Stimulated activated CD4-positive, alpha-beta T cell treated with anti-CD3 and anti-CD28 coated beads, Interleukin-2, amount 100 ng/mL, for 4 hours (primary cell): ENCODE measurements around the gene CSF2RB.

Experiments
- DNase-seq: peaks from one replicate; pipeline ENCODE4 v3.0.0-alpha.2; 2020; ENCODE audit warnings: low read depth

Gene CSF2RB

GRCh38 chr22:36891646-36892045 is 21.8 kb upstream of the CSF2RB start:
- DNase-seq: no peak

GRCh38 chr22:36892292-36892691 is 21.1 kb upstream of the CSF2RB start:
- no peak for DNase-seq

DNA sequence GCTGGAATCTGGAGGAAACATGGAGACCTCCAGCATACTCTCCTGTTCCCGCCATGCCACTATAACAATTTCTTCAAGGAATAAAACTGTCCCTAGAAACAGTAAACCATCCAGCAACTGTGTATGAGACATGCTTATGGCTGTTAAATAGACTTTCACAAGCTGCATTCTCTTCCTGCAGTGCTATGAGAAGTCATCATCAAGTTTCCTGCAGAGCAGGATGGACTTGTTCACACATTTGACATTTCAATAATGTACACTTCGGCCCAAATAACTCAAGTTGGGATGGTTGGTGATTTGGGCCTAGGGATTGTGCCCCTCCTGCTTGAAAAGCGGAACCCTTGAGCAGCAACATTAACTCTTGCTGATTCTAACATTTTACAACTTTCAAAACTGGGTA is 20.2 kb upstream of the CSF2RB start:
- DNase-seq: no peak

- DNase-seq: no peak
Measured at GRCh38 chr22:36894266-36894665, 19.2 kb upstream of the CSF2RB start.

DNA sequence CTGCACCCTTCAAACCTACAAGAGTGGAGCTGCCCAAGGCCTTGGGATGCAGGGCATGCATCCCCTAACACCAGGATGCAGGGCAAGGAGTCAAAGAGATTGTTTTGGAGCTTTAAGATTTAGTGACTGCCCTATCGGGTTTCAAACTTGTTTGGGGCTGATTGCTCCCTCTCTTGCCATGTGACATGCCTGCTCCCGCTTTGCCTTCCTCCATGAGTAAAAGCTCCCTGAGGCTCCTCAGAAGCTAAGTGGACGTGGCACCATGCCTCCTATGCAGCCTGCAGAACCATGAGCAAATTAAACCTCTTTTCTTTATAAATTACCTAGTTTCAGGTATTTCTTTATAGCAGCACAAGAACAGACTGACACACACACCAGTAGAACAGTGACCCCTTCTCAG is 15.8 kb upstream of the CSF2RB start:
- DNase-seq: no peak

GRCh38 chr22:36898690-36899089 is 14.7 kb upstream of the CSF2RB start:
- no peak for DNase-seq

GRCh38 chr22:36899498-36899897 is 13.9 kb upstream of the CSF2RB start:
- DNase-seq: no peak

DNA sequence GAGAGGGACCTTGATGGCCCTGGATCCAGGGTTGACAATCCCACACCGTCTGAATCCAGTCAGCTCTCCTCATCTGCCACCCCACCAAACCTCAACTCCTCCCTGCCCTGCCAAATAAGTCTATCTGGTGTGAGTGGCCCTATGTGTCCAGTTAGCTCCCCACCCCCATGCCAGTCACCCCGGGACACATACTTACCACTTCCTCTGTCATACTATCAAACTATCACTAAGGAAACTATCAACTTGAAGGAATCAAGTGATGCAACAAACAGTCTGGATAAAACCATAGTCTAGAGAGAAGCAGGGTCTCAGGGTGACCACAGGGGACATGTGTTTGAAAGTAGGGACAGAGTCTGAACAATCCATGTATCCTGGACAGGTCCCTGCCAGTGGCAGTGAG is 13.2 kb upstream of the CSF2RB start:
- DNase-seq: no peak

GRCh38 chr22:36900880-36901279 is 12.5 kb upstream of the CSF2RB start:
- DNase-seq: no peak

GRCh38 chr22:36901411-36902142 is 11.9 kb upstream of the CSF2RB start:
- no peak for DNase-seq

DNA sequence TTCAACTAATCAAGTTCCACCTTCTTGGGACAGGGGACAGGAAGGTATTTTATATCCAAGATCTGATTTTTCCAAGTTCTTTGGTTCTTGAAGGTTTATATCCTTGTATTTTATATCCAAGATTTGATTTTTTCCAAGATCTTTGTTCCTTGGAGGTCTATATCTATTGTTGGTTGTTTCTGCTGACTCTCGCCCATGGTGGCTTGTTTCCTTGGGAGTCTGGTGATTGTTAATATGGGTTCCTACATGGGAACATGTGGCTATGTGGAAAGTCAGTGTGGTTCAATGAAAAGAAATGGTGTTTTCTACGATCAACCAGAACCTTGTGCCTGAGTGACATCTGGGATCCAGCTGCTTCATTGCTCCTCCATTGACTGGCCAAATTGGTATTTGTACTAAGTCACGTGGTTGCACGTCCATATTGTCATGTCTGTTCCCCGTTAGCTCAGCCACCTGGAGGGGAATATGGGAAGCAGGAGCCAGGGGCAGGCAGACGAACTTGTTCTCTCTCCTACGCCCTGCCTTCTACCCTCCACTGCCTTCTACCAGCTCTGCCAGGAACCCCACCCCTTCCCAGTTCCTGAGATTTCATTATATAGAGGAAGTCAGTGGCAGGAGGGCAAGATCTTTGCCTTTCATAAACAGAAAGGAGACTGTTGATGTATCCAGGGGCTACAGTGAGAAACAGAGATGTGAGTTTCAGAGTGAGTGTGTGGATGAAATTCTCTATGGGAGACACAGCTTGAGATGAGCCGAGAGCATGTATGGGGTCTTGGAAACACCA is 11.1 kb upstream of the CSF2RB start:
- DNase-seq: no peak

DNA sequence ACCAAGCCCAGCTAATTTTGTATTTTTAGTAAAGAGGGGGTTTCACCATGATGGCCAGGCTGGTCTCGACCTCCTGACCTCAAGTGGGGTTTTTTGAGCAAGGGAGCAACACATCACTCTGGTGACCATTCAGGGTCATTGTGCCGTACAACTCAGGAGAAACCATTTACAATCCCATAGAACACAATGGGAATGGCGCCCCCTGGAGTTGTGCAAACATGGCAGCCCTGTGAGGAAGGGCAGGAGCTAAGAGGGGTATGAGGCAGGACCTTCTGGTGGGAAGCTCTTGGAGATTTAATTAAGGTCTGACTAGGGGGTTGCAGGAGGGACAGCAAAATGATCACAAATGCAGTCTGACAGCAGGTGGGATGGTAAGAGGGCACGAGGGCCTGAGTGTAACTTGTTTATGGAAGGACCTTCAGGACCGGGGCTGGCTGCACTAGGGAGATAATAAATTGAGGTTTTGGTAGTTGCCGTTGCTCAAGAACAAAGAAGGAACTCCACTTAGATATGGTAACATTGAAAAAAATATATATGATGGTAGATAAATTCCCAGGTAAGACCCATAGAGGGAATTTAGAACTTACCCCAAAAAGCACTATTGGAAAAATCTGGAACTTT is 9.1 kb upstream of the CSF2RB start:
- no peak for DNase-seq

DNA sequence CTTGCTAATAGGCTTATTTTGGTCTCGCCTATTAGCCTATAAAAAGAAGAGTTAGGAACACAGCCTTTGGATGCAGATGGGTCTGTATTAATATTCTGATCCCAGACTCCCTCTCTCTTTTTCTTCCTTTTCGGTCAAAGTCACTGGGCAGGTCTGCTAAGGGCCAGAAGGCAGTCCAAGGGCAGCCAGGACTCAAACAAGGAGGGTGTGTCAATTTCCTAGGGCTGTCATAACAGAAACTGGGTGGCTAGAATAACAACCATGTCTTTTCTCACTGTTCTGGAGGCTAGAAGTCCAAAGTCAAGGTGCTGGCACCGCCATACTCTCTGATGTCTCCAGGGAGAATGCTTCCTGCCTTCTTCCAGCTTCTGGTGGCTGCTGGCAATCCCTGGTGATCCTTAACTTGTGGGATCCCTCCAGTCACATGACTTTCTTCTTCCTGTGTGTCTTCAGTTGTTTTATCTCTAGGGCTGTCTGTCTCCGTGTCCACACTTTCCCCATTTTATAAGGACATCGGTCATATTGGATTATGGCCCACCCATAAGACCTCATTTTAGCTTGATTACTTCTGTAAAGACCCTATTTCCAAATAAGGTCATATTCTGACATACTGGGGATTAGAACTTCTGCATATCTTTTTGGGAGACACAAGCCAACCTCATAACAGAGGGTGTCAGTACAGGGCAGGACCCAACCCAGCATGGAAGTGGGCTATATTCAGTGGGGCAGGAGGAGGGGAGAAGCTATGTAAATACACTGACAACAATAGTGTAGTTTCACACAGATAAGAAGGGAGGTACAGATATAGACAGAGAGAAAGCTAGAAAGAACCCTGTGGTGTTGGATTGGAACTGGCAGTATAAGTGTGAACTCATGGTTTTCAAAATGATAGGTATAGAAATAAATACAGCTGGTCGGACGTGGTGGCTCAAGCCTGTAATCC is 5.9 kb upstream of the CSF2RB start:
- no peak for DNase-seq

GRCh38 chr22:36910461-36910860 is 3.0 kb upstream of the CSF2RB start:
- DNase-seq: no peak

- no peak for DNase-seq
Measured at GRCh38 chr22:36911887-36912661, 1.4 kb upstream of the CSF2RB start.

DNA sequence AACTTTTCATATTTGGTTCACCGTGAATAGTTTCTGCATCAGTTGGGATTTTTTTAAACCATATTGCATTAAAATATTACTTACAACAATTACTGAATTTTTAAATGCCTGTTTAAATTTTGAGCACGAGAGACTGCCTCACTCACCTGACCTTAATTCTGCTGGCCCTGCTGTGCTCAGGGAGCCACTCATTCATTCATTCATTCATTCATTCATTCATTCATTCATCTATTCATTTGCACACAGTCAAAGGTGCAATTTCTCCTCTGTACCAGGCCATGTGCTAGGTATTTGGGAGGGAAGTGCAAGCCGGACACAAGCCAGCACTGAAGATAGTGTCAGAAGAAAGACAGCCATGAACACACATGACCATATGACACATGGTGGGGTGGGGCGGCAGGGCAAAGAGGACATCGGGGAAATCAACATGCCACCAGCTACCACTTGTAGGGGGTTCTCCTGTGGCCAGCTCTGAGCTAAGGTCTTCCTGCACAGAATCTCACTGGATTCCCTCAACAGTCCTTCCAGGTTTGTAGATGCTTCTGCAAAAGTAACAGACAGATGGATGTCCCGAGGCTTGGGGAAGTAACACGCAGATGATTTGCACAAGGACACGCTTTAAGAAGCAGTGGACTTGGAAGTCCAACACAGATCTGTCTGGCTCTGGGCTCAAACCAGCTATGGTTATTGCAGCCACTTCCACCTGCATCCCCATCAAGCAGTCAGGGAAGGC is 568 bp upstream of the CSF2RB start:
- no peak for DNase-seq

DNA sequence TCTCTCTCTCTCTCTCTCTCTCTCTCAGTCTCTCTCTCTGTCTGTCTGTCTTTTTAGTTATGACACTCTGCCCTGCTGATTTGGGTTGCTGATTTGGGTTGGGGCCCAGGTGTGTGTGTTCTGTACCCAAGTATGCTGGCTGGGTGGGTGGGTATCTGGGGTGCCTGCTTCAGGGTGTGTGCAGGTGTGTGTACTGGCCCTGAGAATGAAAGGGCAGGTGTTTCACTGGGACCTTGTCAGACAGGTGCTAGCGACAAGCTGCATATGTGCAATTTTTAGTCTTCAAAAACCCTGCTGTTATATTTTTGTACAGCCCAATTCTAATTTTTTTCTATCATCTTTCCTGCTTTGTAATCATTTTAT is 943 bp downstream of the CSF2RB start:
- DNase-seq: no peak

GRCh38 chr22:36916034-36916433 is 2.6 kb downstream of the CSF2RB start:
- no peak for DNase-seq

GRCh38 chr22:36918586-36919284 is 5.3 kb downstream of the CSF2RB start:
- no peak for DNase-seq
